Activated T-cell treated with anti-CD3 and anti-CD28 coated beads, Interleukin-2, amount 50 U/mL, for 4 hours (primary cell): ENCODE data around the gene PDGFB. TPM values are rescaled to one million over a fixed set of nuclear protein-coding genes. Genes with fewer than 3 reads are reported as not detected.
A peak's percentile ranks its signal among the peaks of the same experiment; 100 is the strongest.

Experiments
- ATAC-seq, 2 donors: fragments of 200-7000 bp; cut with Tn5 transposase; one replicate each; pipeline ENCODE4 v1.10.0; 2021
- DNase-seq: peaks from one replicate; pipeline ENCODE4 v3.0.0-alpha.2; 2020
- H3K27me3 Mint-ChIP-seq: one replicate; pipeline ENCODE4 v1.8.0; 2021; ENCODE audit warnings: low read depth, mixed read lengths
- H3K36me3 Mint-ChIP-seq: one replicate; pipeline ENCODE4 v1.8.0; 2022; ENCODE audit warnings: mixed read lengths; ENCODE audit not compliant: insufficient read depth
- H3K4me1 Mint-ChIP-seq: one replicate; pipeline ENCODE4 v1.8.0; 2021; ENCODE audit warnings: low read depth, mixed read lengths
- H3K4me3 Mint-ChIP-seq: one replicate; pipeline ENCODE4 v1.8.0; 2021; ENCODE audit warnings: mild to moderate bottlenecking, moderate library complexity, mixed read lengths
- H3K9me3 Mint-ChIP-seq: one replicate; pipeline ENCODE4 v1.8.0; 2021; ENCODE audit warnings: mixed read lengths
- total RNA-seq, 3 donors: library from RNA; stranded (reverse); gene quantifications; one replicate each; pipeline ENCODE4 v1.2.1, GENCODE V29; 2021

The PDGFB gene
- total RNA-seq, 3 donors from 2014 or later, result 0.35 to 2.1 (median 0.84) TPM

GRCh38 chr22:39181778-39182177, 63.0 kb downstream of the PDGFB start:
- Mint-ChIP-seq H3K4me3 (no peak overlapping the region), H3K36me3 (no peaks in the 10 kb centered on the region), H3K27me3 (no peaks in the 10 kb centered on the region), H3K4me1 (peaks cover 16% of the 10 kb centered on the region), H3K9me3 (no peaks in the 10 kb centered on the region)
- DNase-seq (no peak), ATAC-seq (no peak)

GRCh38 chr22:39181356-39181755, 63.4 kb downstream of the PDGFB start:
- peaks cover 16% of the 10 kb centered on the region for H3K4me1 Mint-ChIP-seq
- no peak overlapping the region for H3K4me3 Mint-ChIP-seq
- no peaks in the 10 kb centered on the region for H3K36me3 Mint-ChIP-seq
- H3K9me3 Mint-ChIP-seq, result no peaks in the 10 kb centered on the region
- DNase-seq, result no peak
- H3K27me3 Mint-ChIP-seq, result no peaks in the 10 kb centered on the region
- ATAC-seq, result no peak

DNA sequence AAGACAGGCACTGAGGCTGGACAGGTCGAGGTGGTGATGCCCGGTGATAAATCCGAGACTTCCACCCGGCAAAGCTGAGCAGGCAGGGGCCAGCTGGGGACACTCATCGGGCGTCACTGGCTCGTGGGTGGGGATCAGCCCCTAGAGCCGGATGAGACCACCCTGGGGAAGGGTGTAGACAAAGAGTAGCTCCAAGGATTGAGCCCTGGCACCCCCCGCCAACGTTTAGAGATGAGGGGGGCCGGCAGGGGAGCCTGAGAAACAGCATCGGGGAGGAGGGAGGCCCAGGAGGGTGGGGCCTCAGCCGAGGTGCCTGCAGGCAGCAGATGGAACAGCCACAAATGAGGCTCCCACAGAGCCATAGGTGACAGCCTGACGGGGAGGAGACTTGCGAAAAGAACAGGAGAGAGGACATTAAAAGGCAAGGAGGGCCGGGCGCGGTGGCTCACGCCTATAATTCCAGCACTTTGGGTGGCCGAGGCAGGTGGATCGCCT, 64.9 kb downstream of the PDGFB start:
- H3K4me1 Mint-ChIP-seq, result peaks cover 22% of the 10 kb centered on the region

DNA sequence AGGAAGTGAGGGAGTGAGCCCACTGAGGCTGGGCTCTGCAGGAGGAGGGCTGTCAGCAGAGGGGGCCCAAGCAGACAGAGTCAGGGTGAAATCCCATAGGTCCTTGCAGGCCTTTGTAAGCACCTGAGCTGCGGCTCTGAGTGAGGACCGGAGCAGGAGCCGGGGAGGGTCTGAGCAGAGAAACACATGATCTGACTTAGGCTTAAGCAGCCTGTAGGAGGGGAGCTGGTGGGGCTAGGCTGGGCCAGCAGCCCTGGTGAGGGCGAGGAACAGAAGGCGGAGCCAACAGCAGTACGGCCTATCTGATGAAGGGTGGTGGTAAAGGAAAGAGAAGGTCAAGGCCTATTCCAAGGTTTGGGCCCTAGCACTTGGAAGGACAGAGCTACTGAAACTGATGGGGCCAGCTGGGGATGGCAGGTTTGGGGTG, 65.4 kb downstream of the PDGFB start:
- H3K4me1 Mint-ChIP-seq, result peaks cover 27% of the 10 kb centered on the region
- DNase-seq, result no peak
- no peaks in the 10 kb centered on the region for H3K27me3 Mint-ChIP-seq
- no peaks in the 10 kb centered on the region for H3K9me3 Mint-ChIP-seq
- no peak for ATAC-seq
- H3K4me3 Mint-ChIP-seq, result no peak overlapping the region
- H3K36me3 Mint-ChIP-seq, result no peaks in the 10 kb centered on the region

More for the DNA sequence above, 64.9 kb downstream of the PDGFB start:
- ATAC-seq, result no peak
- Mint-ChIP-seq H3K27me3 (no peaks in the 10 kb centered on the region), H3K36me3 (no peaks in the 10 kb centered on the region), H3K4me3 (no peak overlapping the region), H3K9me3 (no peaks in the 10 kb centered on the region)
- DNase-seq, result no peak

GRCh38 chr22:39178206-39179111, 66.3 kb downstream of the PDGFB start:
- Mint-ChIP-seq H3K36me3 (no peaks in the 10 kb centered on the region), H3K27me3 (no peaks in the 10 kb centered on the region), H3K4me3 (no peak overlapping the region), H3K9me3 (no peaks in the 10 kb centered on the region), H3K4me1 (peaks cover 37% of the 10 kb centered on the region)
- DNase-seq, result no peak
- ATAC-seq, result no peak

DNA sequence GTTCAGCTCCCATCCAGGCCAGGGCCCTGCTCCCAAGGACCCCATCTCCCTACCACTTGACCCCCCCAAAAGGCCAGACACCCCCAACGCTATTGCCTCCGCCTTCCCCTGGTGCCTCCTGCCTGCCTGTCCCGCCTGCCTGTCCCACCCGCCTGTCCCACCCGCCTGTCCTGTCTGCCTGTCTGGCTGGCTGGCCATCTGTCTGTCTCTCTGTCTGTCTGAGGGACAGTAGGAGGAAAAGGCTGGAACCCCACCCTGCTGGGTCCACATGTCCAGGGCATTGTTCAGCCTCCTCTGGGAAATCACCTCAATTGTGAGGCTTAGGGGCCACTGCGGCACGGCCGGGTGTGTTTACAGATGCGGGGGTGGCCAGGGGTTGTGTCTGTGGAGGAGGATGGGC, 67.0 kb downstream of the PDGFB start:
- ATAC-seq (no peak), DNase-seq (no peak)
- Mint-ChIP-seq H3K4me3 (no peak overlapping the region), H3K27me3 (no peaks in the 10 kb centered on the region), H3K4me1 (peaks cover 43% of the 10 kb centered on the region), H3K36me3 (no peaks in the 10 kb centered on the region), H3K9me3 (no peaks in the 10 kb centered on the region)

- DNase-seq (no peak), ATAC-seq (no peak)
- Mint-ChIP-seq H3K4me3 (no peak overlapping the region), H3K36me3 (no peaks in the 10 kb centered on the region), H3K9me3 (no peaks in the 10 kb centered on the region), H3K27me3 (no peaks in the 10 kb centered on the region), H3K4me1 (peaks cover 44% of the 10 kb centered on the region)
Observed at GRCh38 chr22:39177456-39177775, 67.4 kb downstream of the PDGFB start.

DNA sequence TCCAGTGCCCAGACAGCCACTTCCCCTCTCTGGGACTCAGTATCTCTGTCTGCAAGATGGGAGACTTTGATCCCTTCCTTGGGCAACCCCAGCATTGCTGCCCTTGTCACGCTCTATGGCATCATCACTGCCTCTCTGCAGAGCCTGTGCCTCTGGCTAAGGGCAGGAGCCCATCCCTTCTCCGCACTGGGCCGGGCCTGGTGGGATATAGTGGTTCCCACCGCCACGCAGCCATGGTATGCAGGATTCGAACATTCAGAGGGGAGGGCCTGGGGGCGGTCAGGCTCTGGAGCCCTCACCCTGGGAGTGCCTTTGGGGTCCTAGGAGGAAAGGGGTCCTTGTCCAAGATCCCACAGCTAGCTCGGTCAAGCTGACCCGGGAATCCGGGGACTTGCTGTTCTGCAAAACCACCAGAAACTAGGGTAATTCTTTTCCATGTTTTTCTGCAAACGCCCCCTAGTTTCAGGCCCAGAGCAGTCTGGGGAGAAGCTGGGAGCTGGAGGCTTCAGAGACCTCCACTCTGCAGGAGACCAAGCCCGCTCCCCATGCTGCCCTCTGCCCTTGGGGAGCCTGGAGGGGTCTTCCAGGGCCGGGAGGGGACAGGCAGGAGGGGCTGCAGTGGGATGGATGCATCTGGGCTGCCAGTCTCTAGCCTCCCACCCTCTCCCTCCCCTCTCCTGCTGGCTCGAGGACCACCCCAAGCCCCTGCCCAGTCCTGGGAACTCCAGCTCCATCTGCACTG, 67.9 kb downstream of the PDGFB start:
- ATAC-seq (no peak), DNase-seq (no peak)
- Mint-ChIP-seq H3K27me3 (no peaks in the 10 kb centered on the region), H3K36me3 (no peaks in the 10 kb centered on the region), H3K4me1 (peaks cover 49% of the 10 kb centered on the region), H3K4me3 (no peak overlapping the region), H3K9me3 (no peaks in the 10 kb centered on the region)

DNA sequence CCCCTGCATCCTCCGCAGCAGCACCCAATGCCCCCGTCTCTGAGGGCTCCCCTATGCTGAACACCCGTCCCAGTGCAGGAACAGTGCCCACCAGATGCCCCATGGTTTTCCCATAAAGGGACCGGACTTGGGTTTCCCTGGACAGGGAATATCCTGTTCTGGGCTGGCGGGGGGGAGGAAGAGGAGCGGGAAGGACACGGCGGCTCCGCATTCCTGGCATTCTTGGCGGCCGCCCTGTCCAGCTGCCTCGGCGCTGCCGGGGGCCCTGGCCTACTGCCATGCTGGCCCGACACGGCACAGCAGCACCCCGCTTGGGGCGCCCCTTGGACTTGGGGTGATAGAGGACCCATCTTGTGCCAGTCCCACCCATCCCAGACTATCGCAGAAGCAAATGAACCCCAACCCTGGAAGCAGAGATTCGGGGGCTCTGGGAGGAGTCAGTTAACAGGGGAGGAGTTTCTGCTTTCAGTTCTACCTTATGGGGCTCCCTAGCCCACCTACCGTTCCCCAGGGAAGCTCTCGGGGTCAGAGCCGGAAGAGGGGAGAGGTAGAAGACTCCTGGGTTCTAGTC, 68.6 kb downstream of the PDGFB start:
- DNase-seq, result no peak
- Mint-ChIP-seq H3K36me3 (no peaks in the 10 kb centered on the region), H3K27me3 (no peaks in the 10 kb centered on the region), H3K9me3 (no peaks in the 10 kb centered on the region), H3K4me1 (peaks cover 54% of the 10 kb centered on the region), H3K4me3 (no peak overlapping the region)
- ATAC-seq, result no peak

DNA sequence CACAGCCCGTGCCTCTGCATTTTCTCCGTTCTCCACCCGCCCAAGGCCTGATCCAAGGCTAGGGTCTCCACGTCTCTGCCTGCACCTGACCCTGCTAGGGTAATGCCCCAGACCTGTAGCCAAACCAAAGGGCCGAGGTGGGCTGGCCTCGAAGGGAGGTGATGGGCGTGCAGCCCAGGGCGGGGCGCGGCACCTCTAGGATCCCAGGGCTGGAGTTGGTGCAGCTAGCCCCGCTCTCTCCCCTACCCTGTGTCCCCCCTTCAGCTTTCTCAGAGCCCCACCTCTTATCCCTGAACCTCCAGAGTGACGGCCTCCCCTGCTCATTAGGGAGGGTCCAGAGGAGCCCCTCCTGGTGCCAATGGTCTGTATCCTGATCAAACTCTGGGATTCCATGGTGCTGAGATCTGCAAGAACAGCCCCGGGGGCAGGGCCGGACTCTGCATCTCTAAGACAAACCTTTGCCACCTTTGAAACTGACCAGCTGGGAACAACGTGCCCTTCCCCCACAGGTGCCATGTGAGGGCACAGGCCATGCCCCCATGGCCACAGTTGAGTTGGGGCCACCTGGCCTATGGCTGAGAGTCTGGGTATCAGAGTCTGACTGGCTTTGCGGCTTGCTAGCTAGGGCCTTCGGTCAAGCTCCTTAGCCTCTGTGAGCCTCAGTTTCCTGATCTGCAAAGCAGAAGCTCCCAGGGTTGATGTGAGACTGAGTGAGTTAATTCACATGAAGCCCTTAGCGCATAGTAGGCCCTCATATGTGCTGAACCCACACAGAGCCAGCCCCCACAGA, 69.2 kb downstream of the PDGFB start:
- no peak for ATAC-seq
- Mint-ChIP-seq H3K36me3 (no peaks in the 10 kb centered on the region), H3K4me1 (peaks cover 61% of the 10 kb centered on the region)

DNA sequence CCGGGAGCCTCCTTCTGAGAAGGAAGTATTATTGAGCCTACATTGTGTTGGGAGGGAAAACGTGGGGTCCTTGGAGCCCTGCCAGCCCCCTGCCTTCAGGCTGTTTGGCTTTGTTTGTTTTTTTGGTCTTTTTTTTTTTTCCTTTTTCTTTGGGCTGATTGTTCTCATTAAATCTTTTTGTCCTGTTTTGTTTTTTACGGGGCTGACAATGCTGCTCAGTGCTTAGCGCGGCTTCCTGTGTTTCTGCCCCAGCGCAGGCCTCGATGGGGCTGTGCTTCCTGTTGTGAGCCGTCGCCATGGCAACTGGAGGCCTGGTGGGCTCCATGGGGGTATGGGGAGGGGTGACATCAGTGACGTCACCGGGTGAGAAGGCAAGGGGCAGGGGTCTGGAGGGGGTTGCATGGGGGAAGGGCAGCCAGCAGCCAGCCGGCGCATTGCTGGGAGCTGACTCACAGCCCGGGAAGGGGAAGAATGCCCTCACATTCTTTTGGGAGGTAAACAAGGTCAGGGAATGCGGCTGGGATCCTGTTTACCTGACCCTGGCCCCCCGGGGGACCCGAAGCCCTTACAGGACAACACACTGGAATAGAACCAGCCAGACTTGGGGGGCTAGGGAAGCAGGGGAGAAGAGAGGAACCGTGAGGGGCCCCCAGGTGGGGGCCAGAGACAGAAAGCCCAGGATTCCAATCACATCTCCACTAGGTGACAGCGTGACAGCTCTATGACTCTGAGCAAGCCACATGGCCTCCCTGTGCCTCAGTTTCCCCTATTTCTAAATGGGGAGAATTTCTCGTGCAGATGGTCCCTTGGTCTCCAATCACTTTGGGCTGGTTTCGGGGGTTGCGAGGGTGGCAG, 70.1 kb downstream of the PDGFB start:
- Mint-ChIP-seq H3K4me3 (peak overlapping the region; percentile 68), H3K27me3 (peaks cover 3% of the 10 kb centered on the region), H3K36me3 (no peaks in the 10 kb centered on the region), H3K4me1 (peaks cover 61% of the 10 kb centered on the region), H3K9me3 (no peaks in the 10 kb centered on the region)
- ATAC-seq (peak in 1 of 2 donors; percentile 44), DNase-seq (peak; percentile 55)

More for the DNA sequence above, 69.2 kb downstream of the PDGFB start:
- no peak for DNase-seq
- Mint-ChIP-seq H3K9me3 (no peaks in the 10 kb centered on the region), H3K4me3 (no peak overlapping the region), H3K27me3 (no peaks in the 10 kb centered on the region)

DNA sequence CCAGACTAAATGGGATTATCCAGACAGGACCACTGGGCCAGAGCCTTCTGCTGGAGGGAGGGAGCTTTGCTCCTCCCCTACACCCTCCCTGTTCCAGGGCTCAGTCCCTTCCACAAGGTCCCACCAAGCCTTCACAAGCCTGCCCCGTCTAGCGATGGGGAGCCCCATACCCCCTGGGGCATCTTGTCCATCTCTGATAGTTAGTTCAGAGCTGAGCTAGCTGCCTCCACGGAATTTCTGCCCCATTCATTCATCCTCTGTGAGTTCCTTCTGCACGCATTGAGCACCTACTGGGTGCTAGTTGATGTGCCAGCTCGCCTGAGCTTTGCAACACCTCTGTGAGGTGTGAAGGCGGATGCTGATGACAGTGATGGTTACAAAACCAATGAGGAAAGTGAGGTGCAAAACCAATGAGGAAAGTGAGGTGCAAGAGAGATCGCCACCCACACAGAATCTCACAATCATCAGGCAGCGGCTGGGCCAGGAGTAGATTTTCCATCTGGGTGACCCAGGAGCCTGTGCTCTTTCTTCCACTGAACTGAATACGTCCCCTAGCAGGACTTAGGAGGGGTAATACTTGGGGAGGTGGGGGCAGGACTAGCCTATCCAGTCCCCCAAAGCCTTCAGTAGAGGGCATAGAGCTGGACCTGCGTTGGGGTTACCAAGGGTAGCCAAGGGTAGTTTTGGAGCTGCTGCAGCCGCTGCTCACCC, 70.8 kb downstream of the PDGFB start:
- ATAC-seq (peak; percentile 12 to 22), DNase-seq (no peak)
- Mint-ChIP-seq H3K9me3 (no peaks in the 10 kb centered on the region), H3K27me3 (peaks cover 5% of the 10 kb centered on the region), H3K4me1 (peaks cover 60% of the 10 kb centered on the region), H3K36me3 (no peaks in the 10 kb centered on the region), H3K4me3 (peak overlapping the region; percentile 68)
